Suprapubic skin (tissue), 4 donors: ENCODE measurements around the gene DBF4. TPM values are rescaled to one million over a fixed set of nuclear protein-coding genes. Genes with fewer than 3 reads are reported as not detected.
"Not testable (repeated sequence)": the region's sequence is repeated elsewhere in the genome, so short reads cannot be mapped to it uniquely, and the experiment has no call there.

ENCODE experiments used
- DNase-seq, 2 donors: peaks; one replicate each; pipeline ENCODE4 v3.0.0-alpha.2; 2019; ENCODE audit warnings: low spot score in 2 of 2
- H3K27ac ChIP-seq: fragments of 200-600 bp; sonication (generic); one replicate; pipeline ENCODE4 v1.5.1; 2019
- H3K27me3 ChIP-seq: fragments of 200-600 bp; sonication (generic); one replicate; pipeline ENCODE4 v1.5.1; 2019
- H3K36me3 ChIP-seq: fragments of 200-600 bp; sonication (generic); one replicate; pipeline ENCODE4 v1.5.1; 2019
- H3K4me1 ChIP-seq: fragments of 200-600 bp; sonication (generic); one replicate; pipeline ENCODE4 v1.5.1; 2019
- H3K4me3 ChIP-seq: fragments of 200-600 bp; sonication (generic); one replicate; pipeline ENCODE4 v1.5.1; 2019; ENCODE audit warnings: mild to moderate bottlenecking
- H3K9me3 ChIP-seq: fragments of 200-600 bp; sonication (generic); one replicate; pipeline ENCODE4 v1.5.1; 2019
- CTCF ChIP-seq, 2 donors: fragments of 200-600 bp in 1 of 2; fragments of 450-650 bp in 1 of 2; sonication (generic) in 1 of 2; IDR thresholded peaks; one replicate each; pipeline ENCODE4 v1.5.1; 2016 to 2019; ENCODE audit warnings: antibody characterized with exemption in 2 of 2, mild to moderate bottlenecking in 1 of 2, moderate library complexity in 1 of 2
- EP300 ChIP-seq: sonication (generic); formaldehyde crosslinking; IDR thresholded peaks from one replicate; pipeline ENCODE4 v1.6.1; 2017; ENCODE audit warnings: antibody characterized with exemption
- POLR2A ChIP-seq, 2 donors: fragments of 450-650 bp; IDR thresholded peaks; one replicate each; pipeline ENCODE4 v1.6.1; 2017; ENCODE audit warnings: antibody characterized with exemption in 2 of 2, mild to moderate bottlenecking in 2 of 2, moderate library complexity in 2 of 2
- POLR2AphosphoS5 ChIP-seq, 3 donors: sonication (generic); formaldehyde crosslinking; IDR thresholded peaks; one replicate each; pipeline ENCODE4 v1.6.1; 2017; ENCODE audit warnings: antibody characterized with exemption in 3 of 3
- whole genome bisulfite sequencing: methylation state at CpG from one replicate; pipeline ENCODE4 v1.1.5; 2018; 5-methylcytosine and 5-hydroxymethylcytosine counted together
- total RNA-seq, 4 donors: library from RNA; depleted of rRNA; stranded (reverse); fragments of >200 nt; gene quantifications; one replicate each; pipeline ENCODE4 v1.1.0, GENCODE V29; 2016

Gene DBF4
- total RNA-seq, 4 donors from 2014 or later: 16.7 to 32.1 (median 20.1) TPM

- 93% methylated on average over 1 of the region's 1 CpG for WGBS
- DNase-seq: no peak
- Histone ChIP-seq H3K4me1 (no peaks in the 10 kb centered on the region), H3K27ac (no peak overlapping the region), H3K9me3 (no peaks in the 10 kb centered on the region), H3K27me3 (no peaks in the 10 kb centered on the region), H3K36me3 (peaks cover 30% of the 10 kb centered on the region), H3K4me3 (no peak overlapping the region)
- TF ChIP-seq EP300 (no peak), POLR2AphosphoS5 (IDR thresholded peaks at IDR 0.05) (no peak), POLR2A (IDR thresholded peaks at IDR 0.05) (no peak), CTCF (IDR thresholded peaks at IDR 0.05) (no peak)
Measured at GRCh38 chr7:87850836-87851593, 25.3 kb upstream of the DBF4 start.

GRCh38 chr7:87852306-87852705 is 24.0 kb upstream of the DBF4 start:
- no peak overlapping the region for H3K4me3 ChIP-seq
- no peak overlapping the region for H3K27ac ChIP-seq
- H3K27me3 ChIP-seq: no peaks in the 10 kb centered on the region
- DNase-seq: no peak
- TF ChIP-seq EP300 (no peak), POLR2A (IDR thresholded peaks at IDR 0.05) (no peak)
- peaks cover 24% of the 10 kb centered on the region for H3K36me3 ChIP-seq
- 96% methylated on average over 6 of the region's 6 CpGs for whole genome bisulfite sequencing
- no peaks in the 10 kb centered on the region for H3K4me1 ChIP-seq
- H3K9me3 ChIP-seq: no peaks in the 10 kb centered on the region

GRCh38 chr7:87853237-87853864 is 22.9 kb upstream of the DBF4 start:
- Histone ChIP-seq H3K9me3 (no peaks in the 10 kb centered on the region), H3K36me3 (peaks cover 34% of the 10 kb centered on the region), H3K27ac (no peak overlapping the region), H3K4me3 (no peak overlapping the region), H3K4me1 (no peaks in the 10 kb centered on the region), H3K27me3 (no peaks in the 10 kb centered on the region)
- 70% methylated on average over 1 of the region's 1 CpG for WGBS
- TF ChIP-seq CTCF (IDR thresholded peaks at IDR 0.05): no peak
- TF ChIP-seq POLR2A (IDR thresholded peaks at IDR 0.05): no peak
- TF ChIP-seq POLR2AphosphoS5 (IDR thresholded peaks at IDR 0.05): no peak
- no peak for TF ChIP-seq EP300
- DNase-seq: no peak

GRCh38 chr7:87858417-87859100 is 17.7 kb upstream of the DBF4 start:
- H3K4me1 ChIP-seq: no peaks in the 10 kb centered on the region

GRCh38 chr7:87866089-87866488 is 10.2 kb upstream of the DBF4 start:
- peaks cover 6% of the 10 kb centered on the region for H3K9me3 ChIP-seq
- no peak for DNase-seq
- H3K4me3 ChIP-seq: no peak overlapping the region
- H3K36me3 ChIP-seq: peaks cover 6% of the 10 kb centered on the region
- H3K27ac ChIP-seq: no peak overlapping the region
- TF ChIP-seq POLR2AphosphoS5 (IDR thresholded peaks at IDR 0.05) (no peak), EP300 (no peak), CTCF (IDR thresholded peaks at IDR 0.05) (no peak)
- 92% methylated on average over 2 of the region's 2 CpGs for WGBS
- H3K27me3 ChIP-seq: no peaks in the 10 kb centered on the region
- no peaks in the 10 kb centered on the region for H3K4me1 ChIP-seq

More at GRCh38 chr7:87858417-87859100, 17.7 kb upstream of the DBF4 start:
- no peak for DNase-seq
- no peak for TF ChIP-seq CTCF (IDR thresholded peaks at IDR 0.05)
- TF ChIP-seq EP300: no peak
- no peak for TF ChIP-seq POLR2AphosphoS5 (IDR thresholded peaks at IDR 0.05)
- no peak for TF ChIP-seq POLR2A (IDR thresholded peaks at IDR 0.05)
- H3K36me3 ChIP-seq: peaks cover 33% of the 10 kb centered on the region
- WGBS: 93% methylated on average over 3 of the region's 3 CpGs
- no peaks in the 10 kb centered on the region for H3K27me3 ChIP-seq
- no peaks in the 10 kb centered on the region for H3K9me3 ChIP-seq
- H3K27ac ChIP-seq: no peak overlapping the region
- H3K4me3 ChIP-seq: no peak overlapping the region

- H3K9me3 ChIP-seq, H3K27me3 ChIP-seq, H3K36me3 ChIP-seq, H3K4me1 ChIP-seq, H3K4me3 ChIP-seq, DNase-seq, H3K27ac ChIP-seq: not testable (repeated sequence)
- 94% methylated on average over 6 of the region's 6 CpGs for WGBS
Measured at GRCh38 chr7:87866533-87866932, 9.8 kb upstream of the DBF4 start.
